Measurements from ENCODE around the gene AGBL1.

AGBL1 gene

GRCh38 chr15:86255247-86255646, 175.6 kb downstream of the AGBL1 start:
- DNase-seq: no peak

DNA sequence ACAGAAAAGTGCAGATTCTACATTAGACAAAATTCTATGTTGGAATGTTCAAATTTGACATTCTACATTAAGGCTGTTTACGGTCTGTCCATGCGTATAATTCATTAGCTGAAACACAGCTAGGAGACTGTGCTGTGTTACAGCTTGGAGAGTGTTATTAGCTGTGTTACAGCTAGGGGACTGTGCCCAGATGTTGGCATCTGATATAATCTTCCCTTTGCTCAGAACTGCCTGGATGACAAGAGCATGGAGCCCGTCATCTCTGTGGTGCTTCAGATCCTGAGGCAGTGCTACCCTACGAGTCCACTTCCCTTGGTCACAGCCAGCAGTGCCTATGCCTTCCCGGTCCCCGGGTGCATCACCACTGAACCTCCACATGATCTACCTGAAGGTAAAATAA, 177.0 kb downstream of the AGBL1 start:
- DNase-seq: no peak

DNA sequence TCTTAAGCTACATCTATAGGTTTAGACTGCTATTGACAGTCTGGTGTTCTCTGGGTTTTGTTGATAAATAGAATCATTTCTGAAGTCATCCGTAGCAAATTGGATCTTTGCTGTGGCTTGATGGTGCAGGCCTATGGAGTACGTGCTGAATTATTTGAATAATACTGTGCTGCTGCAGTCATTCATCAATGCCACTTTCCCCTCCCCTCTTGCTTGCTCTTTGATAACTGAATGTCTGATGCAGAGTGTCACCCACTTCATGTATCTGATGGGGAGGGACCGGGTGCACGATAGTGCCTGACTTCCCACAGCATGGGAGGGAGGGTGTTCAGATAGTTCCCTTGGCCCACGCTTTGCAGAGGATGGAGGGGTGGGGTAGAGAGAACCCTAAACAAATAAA, 179.9 kb downstream of the AGBL1 start:
- no peak for DNase-seq

- DNase-seq: no peak
Measured at GRCh38 chr15:86263230-86263629, 183.6 kb downstream of the AGBL1 start.

DNA sequence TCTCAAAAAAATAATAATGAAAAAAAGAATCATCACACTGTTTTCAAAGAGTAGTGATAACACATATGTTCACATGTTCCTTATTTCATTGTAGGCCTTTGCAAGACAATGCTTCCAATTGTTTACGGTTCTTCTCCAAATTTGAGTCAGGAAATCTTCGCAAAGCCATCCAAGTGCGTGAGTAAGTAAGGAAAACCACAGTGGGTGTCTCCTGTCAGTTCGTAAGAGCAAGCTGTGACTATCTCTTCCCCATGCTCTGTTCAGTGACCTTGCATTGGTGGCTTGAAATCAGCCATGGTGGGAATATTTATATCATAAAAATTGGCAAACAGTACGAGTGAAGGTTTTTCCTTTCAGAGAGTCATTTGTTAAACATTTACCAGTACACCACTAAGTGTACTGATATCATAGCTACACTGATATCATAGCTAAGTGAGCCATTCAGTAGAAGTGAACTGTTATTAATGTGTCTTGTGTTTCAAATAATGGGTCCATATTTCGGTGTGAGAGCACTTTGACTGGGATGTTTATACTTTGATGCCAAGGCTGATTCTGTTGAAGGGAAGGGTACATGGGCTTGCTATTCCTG, 187.3 kb downstream of the AGBL1 start:
- DNase-seq: no peak

DNA sequence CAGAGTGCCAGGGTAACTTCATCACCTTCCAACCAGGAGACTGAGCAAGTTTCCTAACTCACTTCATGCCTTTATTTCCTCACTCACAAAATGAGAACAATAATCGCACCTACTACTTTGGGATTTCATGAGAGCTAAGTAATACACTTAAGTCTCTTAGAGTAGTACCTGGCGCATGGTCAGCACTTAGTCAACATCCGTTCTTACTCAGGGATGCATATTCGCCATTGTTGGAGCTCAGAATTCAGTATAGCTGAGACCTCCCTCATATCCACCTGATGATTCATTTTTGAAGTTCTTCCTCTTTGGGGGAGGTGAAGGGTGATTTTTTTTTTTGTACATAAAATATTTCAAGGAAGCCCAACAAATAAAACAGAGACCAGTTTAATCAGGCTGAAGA, 188.2 kb downstream of the AGBL1 start:
- DNase-seq: no peak

DNA sequence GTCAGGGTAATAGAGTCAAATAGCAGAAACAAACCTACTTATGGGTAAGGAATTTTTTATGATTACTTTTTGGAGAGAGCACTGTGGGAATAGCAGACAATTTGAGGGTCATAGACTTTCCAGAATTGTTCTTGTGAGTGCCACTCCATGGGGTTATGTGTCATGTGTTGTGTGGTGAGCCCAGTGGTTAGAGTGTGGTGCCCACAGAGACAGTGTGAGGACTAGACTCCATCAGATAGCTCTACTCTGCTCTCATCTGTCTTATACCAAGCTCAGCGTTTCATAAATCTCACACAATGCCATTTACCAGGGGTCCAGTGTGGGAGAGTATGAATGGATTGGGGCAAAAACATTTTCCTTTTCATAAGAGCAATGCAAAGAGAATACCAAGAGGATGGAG, 188.9 kb downstream of the AGBL1 start:
- no peak for DNase-seq

- no peak for DNase-seq
Measured at GRCh38 chr15:86273309-86273708, 193.6 kb downstream of the AGBL1 start.

DNA sequence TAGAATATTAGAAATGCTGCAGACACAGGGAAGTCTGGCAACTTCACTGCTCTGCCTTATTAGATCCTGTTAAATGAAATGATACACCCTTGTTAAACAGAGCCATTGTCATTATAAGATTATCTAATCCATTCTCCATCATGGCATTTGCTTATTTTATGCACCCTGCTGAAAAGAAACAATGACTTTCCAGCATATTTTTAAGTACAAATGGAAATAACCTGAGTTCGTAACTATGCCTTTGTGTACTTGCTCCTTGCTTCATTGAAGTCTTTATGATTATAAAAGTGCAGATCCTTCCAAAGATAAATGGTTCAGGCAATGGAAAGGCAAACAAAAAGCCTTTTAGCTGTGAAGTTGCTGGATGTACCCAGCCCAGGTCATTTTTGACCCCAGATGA, 195.7 kb downstream of the AGBL1 start:
- no peak for DNase-seq

- DNase-seq: no peak
Measured at GRCh38 chr15:86278586-86278985, 198.9 kb downstream of the AGBL1 start.

GRCh38 chr15:86284635-86285034, 205.0 kb downstream of the AGBL1 start:
- no peak for DNase-seq

- no peak for DNase-seq
Measured at GRCh38 chr15:86295511-86295910, 215.8 kb downstream of the AGBL1 start.

- no peak for DNase-seq
Measured at GRCh38 chr15:86296769-86297168, 217.1 kb downstream of the AGBL1 start.

DNA sequence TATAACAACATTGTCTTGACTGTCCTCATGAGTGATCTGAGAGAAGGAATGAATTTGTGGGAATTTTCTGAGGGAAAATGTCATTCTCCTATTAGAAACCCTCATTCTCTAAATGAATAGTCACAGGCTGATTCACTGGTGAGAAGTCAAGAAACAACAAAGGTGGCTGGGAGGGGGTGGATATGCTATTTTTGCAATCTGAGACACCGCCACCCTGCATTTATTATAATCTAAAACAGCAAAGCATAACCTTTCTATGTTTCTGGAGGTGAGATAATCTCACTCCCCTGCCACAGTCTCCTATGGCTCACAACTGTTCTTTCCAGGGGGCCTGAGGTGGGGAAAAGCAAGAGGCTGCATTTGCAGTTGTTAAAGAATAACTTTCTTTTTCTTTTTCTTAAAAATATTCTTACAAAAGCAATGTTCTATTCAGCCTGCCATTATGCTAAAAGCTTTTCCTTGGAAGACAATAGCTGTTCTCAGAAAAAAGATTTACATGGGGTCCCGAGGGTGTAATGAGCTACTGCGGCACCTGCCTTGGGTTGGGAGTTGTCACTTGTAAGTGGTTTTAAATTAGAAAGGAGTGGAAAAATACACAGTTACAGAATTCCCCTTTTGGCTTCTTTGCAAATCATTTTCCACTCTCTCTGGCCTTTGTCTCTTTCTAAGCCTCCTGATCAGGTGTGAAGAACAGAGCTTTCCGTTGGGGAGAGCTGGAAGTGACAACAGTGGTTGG, 220.9 kb downstream of the AGBL1 start:
- no peak for DNase-seq

GRCh38 chr15:86311568-86312280, 232.1 kb downstream of the AGBL1 start:
- DNase-seq: no peak

DNA sequence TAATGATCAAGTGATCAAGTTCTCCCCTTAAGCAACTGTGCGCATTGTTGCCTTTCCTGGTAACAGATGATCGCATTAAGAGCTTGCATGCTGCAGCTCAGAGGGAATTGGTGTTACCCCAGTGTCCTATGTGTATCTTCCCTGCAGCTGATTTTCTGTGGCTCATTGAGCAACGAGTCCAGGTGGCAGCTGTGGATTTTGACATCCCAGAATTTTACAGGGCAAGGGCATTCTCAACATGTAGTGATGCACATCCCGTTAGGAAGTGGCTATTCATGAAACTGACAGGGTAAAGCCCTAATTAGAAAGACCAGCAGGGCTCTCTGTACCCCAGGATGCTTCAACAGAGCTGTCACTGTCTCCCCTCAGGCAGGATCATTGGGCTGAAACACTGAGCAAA, 232.8 kb downstream of the AGBL1 start:
- no peak for DNase-seq

DNA sequence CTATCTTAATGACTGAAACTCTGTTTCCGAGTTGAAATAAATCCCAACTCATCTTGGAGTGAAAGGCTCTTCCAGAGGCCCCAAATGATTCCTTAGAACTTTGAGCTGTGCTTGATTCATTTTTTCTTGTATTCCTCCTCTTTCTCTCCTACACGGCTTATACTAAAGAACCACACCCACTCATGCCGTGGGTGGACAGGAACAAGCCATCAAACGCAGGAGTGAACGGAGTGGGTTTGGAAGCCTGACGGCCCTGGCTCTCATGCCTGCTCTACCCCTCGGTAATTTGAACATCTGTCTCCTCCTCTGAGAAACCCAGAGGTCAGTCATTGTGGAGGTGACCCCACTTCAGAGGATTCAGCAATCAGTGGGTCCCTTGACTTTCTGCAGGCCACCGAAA, 236.5 kb downstream of the AGBL1 start:
- no peak for DNase-seq

GRCh38 chr15:86316726-86317383, 237.2 kb downstream of the AGBL1 start:
- no peak for DNase-seq

DNA sequence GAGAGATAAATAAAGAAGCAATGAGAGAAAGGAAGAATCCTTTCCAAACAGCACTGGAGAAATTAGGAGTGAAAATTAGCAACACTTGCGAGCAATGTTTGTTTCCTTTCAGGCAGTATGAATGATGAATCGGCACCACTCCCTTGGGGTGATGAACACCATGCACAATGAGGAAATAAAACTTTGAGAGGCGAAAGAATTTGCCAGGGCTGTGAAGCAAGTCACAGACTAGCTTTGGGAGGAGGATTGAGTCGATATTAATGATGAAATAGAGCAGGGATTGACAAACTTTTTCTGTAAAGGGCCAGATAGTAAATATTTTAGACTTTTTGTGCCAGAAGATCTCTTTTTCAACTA, 237.7 kb downstream of the AGBL1 start:
- no peak for DNase-seq

DNA sequence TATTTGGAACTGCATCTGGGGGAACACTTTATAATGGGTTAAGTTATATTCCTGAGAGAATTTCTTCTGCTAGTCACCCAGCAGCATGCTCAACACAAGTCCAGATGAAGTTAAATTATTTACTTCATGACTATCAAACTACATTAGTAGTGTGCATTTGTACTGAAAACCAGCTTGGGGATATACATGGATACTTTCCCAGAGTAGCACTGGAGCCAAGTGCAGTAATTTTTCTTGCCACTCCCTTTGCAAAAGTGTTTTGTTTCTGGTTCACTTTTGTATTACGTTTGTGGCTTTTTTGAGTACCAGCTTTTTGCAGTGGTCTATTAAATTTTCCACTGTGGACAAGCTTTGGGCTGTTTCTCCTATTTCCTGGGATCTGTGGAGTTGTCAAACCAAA, 243.0 kb downstream of the AGBL1 start:
- no peak for DNase-seq

DNA sequence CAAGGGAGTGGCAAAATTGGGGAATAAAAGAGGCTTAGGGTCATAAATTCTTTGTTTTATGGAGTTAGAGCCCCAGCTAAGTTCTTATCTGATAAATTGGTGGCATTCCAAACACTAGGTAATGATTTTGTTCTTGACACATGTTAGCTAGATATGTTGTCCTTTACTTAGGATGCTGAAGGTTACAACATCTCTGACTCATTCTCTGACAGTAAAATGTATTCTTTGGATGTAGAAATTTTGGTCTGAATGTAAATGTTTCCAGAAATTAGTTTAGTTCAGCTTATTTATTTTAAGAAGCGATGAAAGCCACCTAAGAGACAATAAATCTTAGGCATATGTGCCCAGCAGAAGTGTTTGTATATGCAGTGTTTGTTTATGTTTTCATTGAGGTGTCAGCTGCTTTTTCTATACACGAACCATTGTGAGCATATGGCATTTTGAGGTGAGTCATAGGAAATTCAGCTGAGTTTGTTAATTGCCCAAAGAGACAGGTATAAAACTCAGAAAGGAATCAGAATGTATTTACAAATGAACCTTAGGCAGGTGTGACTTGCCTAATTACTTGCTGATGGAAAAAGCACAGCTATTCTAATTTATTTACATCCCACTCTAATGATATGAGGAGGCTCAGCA, 247.7 kb downstream of the AGBL1 start:
- DNase-seq: no peak

GRCh38 chr15:86328658-86329057, 249.0 kb downstream of the AGBL1 start:
- no peak for DNase-seq

GRCh38 chr15:86329311-86330013, 249.8 kb downstream of the AGBL1 start:
- no peak for DNase-seq

Measured in activated CD4-positive, alpha-beta T cell treated with anti-CD3 and anti-CD28 coated beads for 1 hour (primary cell).